IPS-NIHi7 (cell line): ENCODE results near the gene HRG.
"Not testable (repeated sequence)": the region's sequence is repeated elsewhere in the genome, so short reads cannot be mapped to it uniquely, and the experiment has no call there.

Source experiments
- DNase-seq: peaks from one replicate; pipeline ENCODE4 v3.0.0; 2012; ENCODE audit warnings: mixed read lengths; ENCODE audit errors: extremely low spot score

HRG gene, protein sequence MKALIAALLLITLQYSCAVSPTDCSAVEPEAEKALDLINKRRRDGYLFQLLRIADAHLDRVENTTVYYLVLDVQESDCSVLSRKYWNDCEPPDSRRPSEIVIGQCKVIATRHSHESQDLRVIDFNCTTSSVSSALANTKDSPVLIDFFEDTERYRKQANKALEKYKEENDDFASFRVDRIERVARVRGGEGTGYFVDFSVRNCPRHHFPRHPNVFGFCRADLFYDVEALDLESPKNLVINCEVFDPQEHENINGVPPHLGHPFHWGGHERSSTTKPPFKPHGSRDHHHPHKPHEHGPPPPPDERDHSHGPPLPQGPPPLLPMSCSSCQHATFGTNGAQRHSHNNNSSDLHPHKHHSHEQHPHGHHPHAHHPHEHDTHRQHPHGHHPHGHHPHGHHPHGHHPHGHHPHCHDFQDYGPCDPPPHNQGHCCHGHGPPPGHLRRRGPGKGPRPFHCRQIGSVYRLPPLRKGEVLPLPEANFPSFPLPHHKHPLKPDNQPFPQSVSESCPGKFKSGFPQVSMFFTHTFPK

DNA sequence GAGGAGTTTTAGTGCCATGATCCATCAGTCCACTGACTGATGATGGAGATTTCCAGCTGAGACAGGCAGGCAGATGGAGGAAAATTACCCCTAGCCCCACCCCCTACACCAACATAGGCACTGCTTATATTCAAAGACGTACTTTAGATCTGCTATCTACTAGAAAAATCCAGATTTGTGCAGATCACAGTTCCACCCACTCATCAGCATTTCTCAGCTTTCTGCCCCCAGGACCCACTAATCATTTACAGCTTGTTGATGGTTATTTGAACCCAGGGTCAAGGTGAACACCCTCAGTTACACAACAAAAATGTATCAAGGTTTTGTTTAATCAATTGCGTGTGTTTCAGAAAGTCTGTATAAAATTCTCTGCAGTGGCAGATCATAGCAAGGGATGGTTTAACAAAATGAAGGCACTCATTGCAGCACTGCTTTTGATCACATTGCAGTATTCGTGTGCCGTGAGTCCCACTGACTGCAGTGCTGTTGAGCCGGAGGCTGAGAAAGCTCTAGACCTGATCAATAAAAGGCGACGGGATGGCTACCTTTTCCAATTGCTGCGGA lies at the start of gene HRG:
HRG (plus strand) TSS at position 390 of the 564 bp plus-strand sequence; CDS start at position 408, 18 bp downstream.
- no peak for DNase-seq

DNA sequence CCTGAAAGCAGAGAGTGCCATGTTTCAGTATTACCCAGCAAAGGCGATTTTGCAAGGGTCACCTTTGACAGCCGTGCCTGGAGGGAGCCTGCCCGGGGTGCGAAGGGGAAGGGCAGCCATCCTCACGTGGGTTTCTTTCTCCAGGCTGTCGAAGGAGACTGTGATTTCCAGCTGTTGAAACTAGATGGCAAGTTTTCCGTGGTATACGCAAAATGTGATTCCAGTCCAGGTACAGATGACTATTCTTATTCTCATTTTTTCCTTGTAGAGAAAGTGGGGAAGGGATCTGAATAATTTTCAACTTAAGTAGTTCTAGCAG lies 49.6 kb upstream of the HRG start:
- DNase-seq, result no peak

DNA sequence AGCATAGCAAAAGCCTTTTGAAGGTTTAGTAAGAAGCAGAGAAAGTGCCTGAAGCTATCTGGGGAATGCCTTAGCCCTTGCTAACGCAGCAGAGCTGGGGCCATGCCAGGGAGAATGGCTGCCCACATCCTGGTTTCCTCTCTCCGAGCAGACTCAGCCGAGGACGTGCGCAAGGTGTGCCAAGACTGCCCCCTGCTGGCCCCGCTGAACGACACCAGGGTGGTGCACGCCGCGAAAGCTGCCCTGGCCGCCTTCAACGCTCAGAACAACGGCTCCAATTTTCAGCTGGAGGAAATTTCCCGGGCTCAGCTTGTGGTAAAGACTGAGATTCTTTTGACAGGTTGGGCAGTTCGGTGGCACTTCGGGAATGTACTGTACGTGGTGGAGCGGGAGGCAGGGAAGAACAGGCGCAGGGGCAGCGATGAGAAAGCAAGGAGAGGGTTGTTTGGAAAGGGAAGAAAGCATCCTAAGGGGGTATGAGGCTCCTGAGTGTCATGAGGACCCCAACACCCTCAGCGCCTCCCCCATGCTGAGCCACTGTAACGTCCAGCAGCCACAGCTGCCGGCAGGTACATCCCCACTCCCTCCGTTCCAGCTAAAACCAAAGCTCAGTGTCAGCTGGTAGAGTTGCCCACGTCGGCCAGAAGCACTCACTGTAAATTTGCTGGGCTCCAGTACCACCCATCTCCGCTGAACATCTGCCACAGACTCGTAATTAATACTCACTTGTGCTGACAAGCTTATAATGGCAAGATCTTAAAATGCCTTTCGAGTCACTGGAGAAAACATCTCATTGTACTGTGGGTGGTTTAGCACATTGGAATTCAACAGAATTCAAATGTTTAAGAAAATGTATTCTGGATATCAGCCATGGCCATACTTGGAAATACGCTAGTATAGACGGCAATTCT lies 48.5 kb upstream of the HRG start:
- peak; percentile 95 for DNase-seq

DNA sequence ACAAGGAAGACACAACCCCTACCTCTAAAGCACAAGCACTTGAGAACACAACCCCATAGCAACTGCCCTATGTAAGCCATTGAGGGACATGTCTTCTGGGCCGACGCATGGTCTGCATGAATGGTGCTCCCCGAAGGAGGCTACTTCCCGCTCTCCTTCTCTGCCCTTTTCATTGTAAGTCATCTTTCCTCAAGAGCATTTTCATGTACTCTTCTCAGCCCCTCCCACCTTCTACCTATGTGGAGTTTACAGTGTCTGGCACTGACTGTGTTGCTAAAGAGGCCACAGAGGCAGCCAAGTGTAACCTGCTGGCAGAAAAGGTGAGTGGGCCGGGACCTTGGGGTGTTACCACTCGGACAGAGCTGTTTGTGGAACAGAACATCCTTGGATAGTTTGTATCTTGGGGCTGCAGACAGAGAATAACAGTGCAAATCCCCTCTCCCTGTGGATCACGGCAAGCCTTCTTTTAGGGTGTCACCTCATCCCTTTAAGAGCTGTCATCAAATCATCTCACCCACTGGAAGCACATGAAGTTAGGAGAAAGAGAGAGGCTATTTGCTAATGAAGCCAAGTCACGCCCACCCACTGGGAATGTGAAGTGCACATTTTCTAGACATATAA lies 47.4 kb upstream of the HRG start:
- no peak for DNase-seq

DNA sequence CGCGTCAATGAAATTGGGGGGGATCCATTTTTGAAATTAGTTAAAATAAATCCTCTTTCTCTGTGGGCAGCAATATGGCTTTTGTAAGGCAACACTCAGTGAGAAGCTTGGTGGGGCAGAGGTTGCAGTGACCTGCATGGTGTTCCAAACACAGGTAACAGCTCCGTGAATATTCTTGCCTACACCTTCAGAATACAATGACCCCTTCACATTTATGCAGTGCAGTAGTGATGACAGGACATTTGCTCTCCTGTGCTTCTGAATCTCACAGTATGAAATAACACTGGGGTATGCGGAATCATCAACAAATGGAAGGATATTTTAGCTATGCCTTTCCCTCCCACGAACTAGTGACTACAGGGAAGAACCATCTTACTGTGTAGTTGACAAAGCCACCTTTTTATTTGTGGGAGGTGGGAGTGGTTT lies 46.0 kb upstream of the HRG start:
- DNase-seq, result no peak

DNA sequence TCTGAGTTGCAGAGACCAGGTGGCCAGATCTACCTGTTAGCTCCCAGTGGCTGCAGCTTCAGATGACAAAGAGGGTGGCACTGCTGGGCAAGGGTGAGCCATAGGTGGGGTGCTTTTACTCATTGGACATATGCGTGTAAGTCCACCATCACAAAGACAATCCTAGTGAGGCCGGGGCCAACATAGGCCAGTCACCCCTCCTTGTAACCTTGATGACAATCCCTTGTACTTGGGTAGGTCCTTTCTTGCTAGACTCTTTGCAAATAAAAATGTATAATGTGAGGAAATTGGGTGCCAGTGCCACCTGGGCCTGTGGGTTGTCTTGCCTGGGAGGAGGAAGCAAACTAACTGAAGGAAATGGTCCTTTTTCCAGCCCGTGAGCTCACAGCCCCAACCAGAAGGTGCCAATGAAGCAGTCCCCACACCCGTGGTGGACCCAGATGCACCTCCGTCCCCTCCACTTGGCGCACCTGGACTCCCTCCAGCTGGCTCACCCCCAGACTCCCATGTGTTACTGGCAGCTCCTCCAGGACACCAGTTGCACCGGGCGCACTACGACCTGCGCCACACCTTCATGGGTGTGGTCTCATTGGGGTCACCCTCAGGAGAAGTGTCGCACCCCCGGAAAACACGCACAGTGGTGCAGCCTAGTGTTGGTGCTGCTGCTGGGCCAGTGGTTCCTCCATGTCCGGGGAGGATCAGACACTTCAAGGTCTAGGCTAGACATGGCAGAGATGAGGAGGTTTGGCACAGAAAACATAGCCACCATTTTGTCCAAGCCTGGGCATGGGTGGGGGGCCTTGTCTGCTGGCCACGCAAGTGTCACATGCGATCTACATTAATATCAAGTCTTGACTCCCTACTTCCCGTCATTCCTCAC lies 45.4 kb upstream of the HRG start:
- no peak for DNase-seq

DNA sequence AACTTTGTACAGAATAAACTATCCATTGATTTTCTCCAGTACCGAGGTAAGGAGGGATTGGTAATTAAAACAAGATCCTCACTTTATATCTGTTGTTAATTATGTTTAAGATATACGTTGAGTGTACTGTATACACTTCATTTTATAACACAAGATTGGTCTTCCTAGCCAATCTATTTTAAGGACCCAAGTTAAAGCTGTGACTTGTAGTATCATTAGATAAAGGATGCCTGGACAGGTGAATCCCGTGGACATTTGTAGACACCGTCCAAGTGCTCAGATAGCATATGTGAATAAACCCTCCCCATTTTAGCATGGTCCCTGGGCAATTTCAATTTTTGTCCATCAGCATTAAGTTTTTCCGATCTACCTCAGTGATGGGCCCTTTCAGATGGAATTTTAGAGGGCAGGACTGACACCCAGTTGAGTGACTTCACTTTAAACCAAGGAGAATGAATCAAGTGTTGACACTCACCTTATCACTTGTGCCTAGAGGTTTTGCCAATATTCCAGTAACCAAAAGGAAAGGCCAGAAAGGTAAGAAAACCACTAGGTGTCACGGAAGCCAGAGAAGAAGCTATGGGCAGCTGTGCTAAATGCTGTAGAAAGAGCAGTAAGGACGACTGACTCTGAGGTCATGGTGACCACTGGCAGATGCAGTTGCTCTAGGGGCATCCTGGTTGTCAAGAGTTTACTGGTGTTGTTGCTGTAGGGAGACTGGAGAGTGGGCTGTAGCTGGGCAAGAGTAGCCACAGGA lies 43.7 kb upstream of the HRG start:
- DNase-seq, result no peak

DNA sequence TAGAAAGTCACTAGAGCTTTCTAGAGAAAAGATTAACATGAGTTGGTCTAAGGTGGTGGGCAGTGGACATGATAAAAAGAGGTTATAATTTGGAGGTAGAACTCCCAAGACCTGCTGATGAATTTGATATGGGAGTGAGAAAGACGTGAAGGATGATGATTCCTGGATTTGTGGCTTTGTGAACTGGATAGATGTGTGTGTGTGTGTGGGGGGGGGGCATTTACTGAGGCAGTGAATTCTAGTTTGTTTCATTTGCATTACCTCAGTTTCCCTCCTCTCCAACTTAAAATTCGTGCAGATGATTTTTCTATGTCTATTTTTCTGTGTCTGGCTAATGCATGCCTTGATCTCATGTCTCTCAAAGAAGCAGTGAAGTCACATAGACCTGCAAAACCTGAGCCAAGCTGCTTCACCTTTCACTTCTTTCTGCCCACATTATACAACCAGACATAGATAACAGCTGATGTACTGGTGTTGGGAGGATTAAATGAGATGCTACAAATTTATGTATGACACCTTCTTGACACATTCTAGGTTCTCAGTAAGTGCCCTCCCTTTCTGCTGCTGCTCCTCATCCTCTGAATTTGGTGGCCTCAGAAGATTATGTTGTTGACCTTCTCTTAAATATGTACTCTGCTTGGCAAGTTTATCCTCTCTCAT lies 43.0 kb upstream of the HRG start:
- no peak for DNase-seq

DNA sequence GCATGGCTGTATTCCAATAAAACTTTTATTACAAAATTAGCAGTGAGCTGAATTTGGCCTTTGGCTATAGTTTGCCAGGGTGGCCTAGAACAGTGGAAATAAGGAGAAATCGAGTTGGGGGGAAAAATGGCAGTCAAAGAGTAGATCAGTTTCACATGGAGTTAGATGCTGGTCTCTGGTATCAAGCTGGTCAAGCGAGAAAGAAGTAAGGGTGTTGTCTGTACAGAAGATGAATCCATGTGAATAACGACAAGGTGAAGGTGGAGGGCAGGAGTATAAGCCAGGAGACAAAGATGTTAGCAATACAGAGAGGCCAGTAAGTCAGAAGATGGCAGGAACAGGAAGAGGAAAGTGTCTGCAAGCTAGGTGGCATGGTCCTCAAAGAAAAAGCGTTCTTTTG lies 41.2 kb upstream of the HRG start:
- DNase-seq, result no peak

DNA sequence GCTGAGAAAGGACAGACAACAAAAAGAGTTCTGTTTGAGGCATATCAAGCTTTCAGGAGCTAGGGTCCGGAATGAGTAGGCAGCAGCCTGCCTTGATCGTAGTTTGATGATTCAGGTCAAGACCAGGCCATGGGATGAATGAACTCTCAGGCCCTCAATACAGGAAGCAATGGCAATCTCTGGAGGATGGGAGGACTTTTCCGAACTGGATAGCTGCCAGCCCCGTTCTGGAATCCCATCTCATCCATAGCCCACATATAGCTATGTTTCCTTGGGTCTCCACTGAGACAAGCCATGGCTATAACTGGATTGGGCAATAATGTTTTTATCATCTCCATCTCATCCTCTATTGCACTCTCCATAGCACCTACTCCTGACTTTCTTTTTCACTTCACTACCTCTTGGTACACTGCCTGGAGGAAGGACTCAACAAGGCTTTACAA lies 40.2 kb upstream of the HRG start:
- no peak for DNase-seq

DNA sequence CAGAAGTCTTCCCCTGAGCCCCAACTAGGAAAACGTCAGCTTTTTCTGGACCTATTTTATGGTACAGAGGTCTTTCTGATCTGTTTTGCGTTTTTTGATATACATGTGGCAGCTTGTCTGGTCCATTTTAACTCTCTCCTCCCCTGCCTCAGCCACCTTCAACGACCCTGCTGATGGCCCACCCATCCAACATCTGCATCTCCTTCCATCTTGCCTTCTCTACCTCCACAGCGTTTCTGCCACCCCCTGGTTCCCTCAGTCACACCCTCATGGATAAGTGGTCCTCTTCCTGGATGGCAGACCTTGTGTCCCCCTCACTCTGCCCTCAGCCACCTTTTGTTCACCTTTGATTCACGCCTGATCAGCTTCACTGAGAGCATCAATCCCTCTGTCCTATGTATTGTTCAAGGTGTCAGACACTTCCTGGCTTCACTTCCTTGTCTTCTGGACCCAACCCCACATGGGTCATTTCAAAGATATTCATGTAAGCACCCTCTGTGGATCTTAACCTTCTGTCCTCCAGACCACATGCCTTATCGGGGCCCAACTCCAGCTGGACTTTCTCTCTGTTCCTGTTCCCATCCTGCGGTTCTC lies 39.5 kb upstream of the HRG start:
- DNase-seq, result no peak

DNA sequence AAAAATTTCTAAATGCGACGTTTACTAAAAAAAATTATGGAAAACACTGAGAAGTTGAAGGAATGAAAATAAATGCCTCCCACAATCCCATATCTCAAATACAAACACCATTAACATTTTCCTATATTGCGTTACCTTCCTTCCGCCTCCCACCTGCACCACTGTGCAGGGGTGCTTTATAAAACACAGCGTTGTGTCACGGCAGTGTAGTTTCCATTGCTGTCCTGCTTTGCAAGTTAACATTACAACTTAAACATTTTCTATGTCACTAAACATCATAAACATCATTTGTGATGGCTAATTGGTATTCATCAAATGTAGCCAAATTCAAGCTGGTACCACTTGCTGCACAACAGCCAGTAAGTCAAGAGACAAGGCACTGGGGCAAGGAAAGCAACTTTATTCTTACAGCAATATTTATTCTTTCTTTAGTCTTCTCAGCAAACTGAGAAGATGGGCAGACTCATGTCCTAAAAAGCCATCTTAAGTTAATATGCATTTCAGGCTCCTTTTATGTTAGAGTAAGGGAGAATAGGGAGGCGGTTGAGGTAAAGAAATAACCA lies 37.9 kb upstream of the HRG start:
- no peak for DNase-seq

DNA sequence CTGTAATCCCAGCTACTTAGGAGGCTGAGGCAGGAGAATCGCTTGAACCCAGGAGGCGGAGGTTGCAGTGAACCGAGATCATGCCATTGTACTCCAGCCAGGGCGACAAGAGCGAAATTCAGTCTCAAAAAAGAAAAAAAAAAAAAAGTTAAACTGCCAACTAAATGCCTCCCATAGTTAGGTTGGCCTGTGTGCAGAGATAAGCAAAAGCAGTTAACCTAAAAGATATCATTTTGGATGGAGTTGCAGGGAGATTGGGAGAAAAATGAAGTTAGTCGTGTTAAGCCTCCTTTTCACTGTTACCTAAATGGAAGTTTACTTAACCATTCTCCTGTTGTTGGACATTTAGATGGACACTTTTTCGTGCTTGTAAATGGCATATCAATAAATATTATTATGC lies 37.1 kb upstream of the HRG start:
- no peak for DNase-seq

DNA sequence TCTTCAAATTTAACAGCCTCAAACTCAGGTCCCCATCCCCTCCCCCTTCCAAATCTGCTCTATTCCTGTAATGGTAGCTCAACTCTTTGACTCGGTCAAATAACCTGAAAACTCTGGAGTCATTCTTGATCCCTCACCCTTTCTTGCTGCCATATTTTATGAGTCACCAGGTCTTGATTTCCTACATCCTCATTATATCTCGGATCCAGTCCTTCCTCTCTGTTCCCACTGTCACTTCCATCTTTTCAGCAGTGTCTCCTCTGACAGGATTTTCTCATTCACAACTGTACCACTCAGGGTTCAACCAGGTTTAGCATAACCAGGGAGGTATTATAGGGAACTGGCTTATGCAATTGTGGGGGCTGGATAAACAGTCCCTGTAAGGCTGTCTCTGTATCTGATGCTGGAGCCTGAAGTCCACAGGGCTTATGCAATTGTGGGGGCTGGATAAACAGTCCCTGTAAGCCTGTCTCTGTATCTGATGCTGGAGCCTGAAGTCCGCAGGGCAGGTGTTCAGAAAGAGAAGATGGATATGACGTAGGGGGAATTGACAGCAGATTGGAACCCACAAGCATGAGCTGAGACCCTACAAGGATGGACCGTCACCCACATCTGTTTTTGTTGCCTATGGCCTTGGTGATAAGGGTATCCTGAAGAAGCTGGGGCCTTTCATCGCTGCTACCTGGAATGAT lies 34.7 kb upstream of the HRG start:
- DNase-seq, result no peak

DNA sequence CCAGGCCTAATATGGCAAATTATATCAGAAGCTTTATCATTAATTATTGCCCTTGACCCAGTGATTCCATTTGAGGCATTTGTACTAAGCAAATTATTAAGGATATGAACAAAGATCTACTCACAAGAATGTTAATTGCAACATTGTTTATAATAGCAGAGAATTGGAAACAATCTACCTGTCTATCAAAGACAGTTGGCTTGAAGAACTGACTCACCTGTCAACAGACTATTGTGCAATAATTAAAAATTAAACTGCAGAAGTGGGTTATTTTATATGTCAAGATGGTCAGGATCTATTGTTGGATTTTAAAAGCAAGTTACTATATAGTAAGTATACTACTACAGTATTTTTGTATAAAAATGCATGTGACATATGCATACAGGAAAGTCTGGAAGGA lies 32.3 kb upstream of the HRG start:
- no peak for DNase-seq

DNA sequence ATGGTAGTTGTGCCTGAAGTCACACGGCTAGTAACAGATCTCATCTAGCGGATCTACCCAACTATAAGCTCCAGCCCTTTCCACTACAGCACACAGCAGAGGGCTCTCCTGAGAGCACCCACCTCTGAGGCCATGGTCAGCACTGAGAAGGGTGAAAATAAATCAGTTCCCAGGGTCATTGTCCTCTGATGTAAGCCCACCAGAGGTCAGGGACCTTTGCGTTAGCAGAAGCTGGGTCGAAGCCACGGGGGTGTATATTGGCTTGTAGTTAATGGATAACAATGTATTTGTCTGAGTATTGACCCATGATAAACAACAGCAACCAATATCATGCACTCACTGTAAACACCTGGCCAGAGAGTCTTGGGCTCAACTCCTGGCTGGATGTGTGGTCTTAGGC lies 31.6 kb upstream of the HRG start:
- not testable (repeated sequence) for DNase-seq

DNA sequence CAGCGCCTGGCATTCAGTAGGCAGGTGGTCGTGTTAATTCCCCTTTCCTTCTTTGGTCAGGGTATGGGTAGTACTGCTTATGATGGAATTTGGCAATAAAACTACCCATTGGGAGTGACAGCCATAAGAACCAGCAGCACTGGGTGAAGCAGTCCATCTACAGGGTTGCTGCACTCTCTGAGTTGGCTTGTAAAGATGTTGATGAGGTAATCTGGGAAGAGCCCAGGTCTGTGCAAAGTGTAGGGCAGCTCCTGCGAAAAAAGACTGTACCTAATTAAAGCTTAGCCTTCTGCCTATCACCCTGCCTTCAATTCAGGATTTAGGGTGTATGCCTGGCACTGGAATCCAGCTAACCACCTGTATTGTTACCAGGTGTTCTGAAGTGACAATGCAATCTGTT lies 30.3 kb upstream of the HRG start:
- no peak for DNase-seq

DNA sequence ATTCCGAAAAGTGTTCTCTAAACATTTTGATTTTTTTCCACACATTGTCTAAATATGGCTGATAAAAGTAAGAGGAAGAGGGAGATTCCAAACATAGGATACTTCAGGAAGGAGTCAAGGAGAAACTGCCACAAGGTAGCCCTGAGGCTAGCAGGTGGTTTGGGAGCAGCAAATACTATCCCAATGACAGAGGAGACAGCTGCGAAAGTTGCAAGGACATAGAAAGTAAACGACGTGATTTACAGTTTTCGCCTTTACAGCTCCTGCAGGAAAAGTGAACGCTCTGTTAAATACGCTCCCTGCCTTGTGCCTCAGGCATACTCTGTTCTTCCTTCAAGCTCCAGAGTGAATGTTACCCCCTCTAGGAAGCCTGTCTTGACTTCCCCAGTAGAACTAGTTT lies 29.3 kb upstream of the HRG start:
- DNase-seq, result no peak
